Esophagus muscularis mucosa (tissue), 4 donors: Measurements from ENCODE around the gene DEPP1.

Experiments
- EP300 ChIP-seq: sonication (generic); formaldehyde crosslinking; IDR thresholded peaks from one replicate; pipeline ENCODE4 v1.6.1; 2017; ENCODE audit warnings: antibody characterized with exemption
- POLR2A ChIP-seq: fragments of 450-650 bp; IDR thresholded peaks from one replicate; pipeline ENCODE4 v1.6.1; 2017; ENCODE audit warnings: antibody characterized with exemption, moderate library complexity, mild to moderate bottlenecking, low read depth
- POLR2AphosphoS5 ChIP-seq, 2 donors: sonication (generic); formaldehyde crosslinking; IDR thresholded peaks; one replicate each; pipeline ENCODE4 v1.6.1; 2017; ENCODE audit warnings: antibody characterized with exemption in 2 of 2
- TF ChIP-seq, protein P1 (sequence below), 3 experiments: fragments of 200-600 bp in 2 of 3; fragments of 450-650 bp in 1 of 3; sonication (generic) in 2 of 3; IDR thresholded peaks; one replicate each; pipeline ENCODE4 v1.5.1; 2017 to 2019; ENCODE audit warnings: antibody characterized with exemption in 3 of 3, mild to moderate bottlenecking in 2 of 3, moderate library complexity in 1 of 3

DNA sequence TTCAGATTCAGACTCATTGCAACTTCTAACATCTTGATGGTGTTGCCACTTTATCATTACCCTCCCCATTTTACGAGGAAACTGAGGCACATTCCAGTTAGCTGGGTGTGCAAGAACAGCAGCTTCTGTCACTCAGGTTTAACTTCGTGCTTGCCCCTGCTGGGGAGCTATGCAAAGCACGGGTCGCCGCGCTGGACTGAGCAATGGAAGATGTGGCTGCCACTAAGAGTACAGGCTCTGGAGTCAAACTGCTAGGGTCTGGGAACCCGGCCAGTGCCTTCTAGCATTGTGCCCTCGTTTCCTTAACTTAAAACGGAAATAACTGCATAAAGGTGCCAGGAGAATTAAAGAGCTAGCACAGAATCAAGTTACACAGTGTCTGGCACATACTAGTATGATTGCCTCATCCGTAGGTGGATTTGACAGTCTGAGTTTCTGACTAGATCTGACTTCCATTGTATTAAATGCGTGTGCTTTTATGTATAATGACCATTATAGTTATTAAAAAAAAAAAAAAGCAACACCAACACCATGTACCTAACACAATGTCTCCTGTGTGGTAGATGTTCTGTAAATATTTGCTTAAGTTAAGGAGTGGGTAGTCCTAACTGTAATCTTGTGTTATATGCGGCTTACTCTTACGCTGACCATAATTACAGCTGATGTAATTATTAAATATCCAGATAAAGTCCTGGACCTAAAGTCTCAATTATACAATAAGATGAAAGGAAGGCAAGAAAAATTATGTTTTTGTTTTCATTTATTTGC is 23.0 kb upstream of the DEPP1 start:
- TF ChIP-seq EP300 = no peak
- no peak for TF ChIP-seq POLR2A
- TF ChIP-seq, protein P1, sequence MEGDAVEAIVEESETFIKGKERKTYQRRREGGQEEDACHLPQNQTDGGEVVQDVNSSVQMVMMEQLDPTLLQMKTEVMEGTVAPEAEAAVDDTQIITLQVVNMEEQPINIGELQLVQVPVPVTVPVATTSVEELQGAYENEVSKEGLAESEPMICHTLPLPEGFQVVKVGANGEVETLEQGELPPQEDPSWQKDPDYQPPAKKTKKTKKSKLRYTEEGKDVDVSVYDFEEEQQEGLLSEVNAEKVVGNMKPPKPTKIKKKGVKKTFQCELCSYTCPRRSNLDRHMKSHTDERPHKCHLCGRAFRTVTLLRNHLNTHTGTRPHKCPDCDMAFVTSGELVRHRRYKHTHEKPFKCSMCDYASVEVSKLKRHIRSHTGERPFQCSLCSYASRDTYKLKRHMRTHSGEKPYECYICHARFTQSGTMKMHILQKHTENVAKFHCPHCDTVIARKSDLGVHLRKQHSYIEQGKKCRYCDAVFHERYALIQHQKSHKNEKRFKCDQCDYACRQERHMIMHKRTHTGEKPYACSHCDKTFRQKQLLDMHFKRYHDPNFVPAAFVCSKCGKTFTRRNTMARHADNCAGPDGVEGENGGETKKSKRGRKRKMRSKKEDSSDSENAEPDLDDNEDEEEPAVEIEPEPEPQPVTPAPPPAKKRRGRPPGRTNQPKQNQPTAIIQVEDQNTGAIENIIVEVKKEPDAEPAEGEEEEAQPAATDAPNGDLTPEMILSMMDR (IDR thresholded peaks at IDR 0.05) = peak in 1 of 3 experiments; percentile 40
- TF ChIP-seq POLR2AphosphoS5 (IDR thresholded peaks at IDR 0.05) = peak in 1 of 2 donors; percentile 59
